Measurements from ENCODE around the gene FSTL4.

FSTL4 gene

GRCh38 chr5:133385346-133385745 lies 227.0 kb downstream of the FSTL4 start:
- DNase-seq (ENCODE audit: low spot score) = no peak
- no peak for TF ChIP-seq CTCF (IDR thresholded peaks at IDR 0.05; ENCODE audit: borderline replicate concordance, control extremely low read depth, extremely low read depth, insufficient read depth, missing control alignments)
- in situ Hi-C loops (cut with MboI; ENCODE audit: low sequenced_read_pairs, unreplicated experiment) = no loop called here

GRCh38 chr5:133384903-133385302 lies 227.4 kb downstream of the FSTL4 start:
- in situ Hi-C loops (cut with MboI; ENCODE audit: low sequenced_read_pairs, unreplicated experiment) = no loop called here
- TF ChIP-seq CTCF (IDR thresholded peaks at IDR 0.05; ENCODE audit: borderline replicate concordance, control extremely low read depth, extremely low read depth, insufficient read depth, missing control alignments) = no peak
- DNase-seq (ENCODE audit: low spot score) = no peak

GRCh38 chr5:133384120-133384855 lies 228.1 kb downstream of the FSTL4 start:
- no peak for TF ChIP-seq CTCF (IDR thresholded peaks at IDR 0.05; ENCODE audit: borderline replicate concordance, control extremely low read depth, extremely low read depth, insufficient read depth, missing control alignments)
- no peak for DNase-seq (ENCODE audit: low spot score)
- in situ Hi-C loops (cut with MboI; ENCODE audit: low sequenced_read_pairs, unreplicated experiment) = no loop called here

- DNase-seq (ENCODE audit: low spot score) = no peak
- no peak for TF ChIP-seq CTCF (IDR thresholded peaks at IDR 0.05; ENCODE audit: borderline replicate concordance, control extremely low read depth, extremely low read depth, insufficient read depth, missing control alignments)
- in situ Hi-C loops (cut with MboI; ENCODE audit: low sequenced_read_pairs, unreplicated experiment) = no loop called here
These were observed 228.8 kb downstream of the FSTL4 start for GRCh38 chr5:133383580-133383939.

- TF ChIP-seq CTCF (IDR thresholded peaks at IDR 0.05; ENCODE audit: borderline replicate concordance, control extremely low read depth, extremely low read depth, insufficient read depth, missing control alignments) = no peak
These were observed 229.4 kb downstream of the FSTL4 start for GRCh38 chr5:133382661-133383579.

DNA sequence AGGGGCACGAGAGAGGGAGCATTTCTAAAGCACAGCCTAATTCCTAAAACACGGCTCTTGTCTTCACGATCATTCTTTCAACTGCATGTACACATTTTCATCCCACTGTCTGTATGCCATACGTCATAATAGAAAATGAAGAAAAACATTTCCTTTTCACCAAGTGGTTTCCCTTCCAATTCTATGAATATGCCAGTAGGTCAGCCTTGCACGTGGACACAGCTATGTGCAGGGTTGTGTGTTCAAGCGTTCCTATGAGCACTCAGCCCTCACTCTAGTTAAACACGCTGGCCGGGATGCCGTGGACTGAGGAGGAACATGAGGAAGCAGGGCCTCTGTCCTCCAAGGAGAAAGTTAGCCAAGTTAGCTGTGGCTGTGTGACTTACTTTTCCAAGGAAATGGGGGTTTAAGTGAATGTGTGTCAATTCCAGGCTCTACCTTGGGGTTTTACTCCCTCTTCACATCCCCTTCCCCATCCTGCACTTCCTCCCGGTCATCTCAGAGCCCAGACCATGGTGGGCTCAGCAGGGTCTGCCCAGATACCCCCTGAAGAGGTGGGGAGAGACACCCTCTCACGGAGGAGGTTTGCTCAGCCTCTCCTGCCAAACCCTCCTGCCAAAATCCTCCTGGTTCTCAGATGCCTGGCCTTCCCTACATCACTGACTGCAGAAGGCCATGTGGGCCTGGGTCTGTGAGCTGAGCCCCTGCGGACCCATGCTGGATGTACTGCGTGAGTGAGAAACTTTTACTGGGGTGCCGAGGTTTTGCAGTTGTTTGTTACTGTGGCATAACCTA lies 230.6 kb downstream of the FSTL4 start:
- TF ChIP-seq CTCF (IDR thresholded peaks at IDR 0.05; ENCODE audit: borderline replicate concordance, control extremely low read depth, extremely low read depth, insufficient read depth, missing control alignments) = no peak
- in situ Hi-C loops (cut with MboI; ENCODE audit: low sequenced_read_pairs, unreplicated experiment) = no loop called here
- no peak for DNase-seq (ENCODE audit: low spot score)

More at GRCh38 chr5:133382661-133383579, 229.4 kb downstream of the FSTL4 start:
- in situ Hi-C loops (cut with MboI; ENCODE audit: low sequenced_read_pairs, unreplicated experiment) = no loop called here
- no peak for DNase-seq (ENCODE audit: low spot score)

All from GM13976 (cell line).